GM19438 (cell line): ENCODE data around the gene NR6A1.

ENCODE experiments used
- ATAC-seq: cut with Tn5 transposase; IDR thresholded peaks from one replicate; pipeline ENCODE4 v1.9.1; 2021; ENCODE audit warnings: low read depth; ENCODE audit not compliant: unreplicated experiment

NR6A1 gene

GRCh38 chr9:124512806-124513204 lies 258.3 kb downstream of the NR6A1 start:
- ATAC-seq = no peak

- ATAC-seq = no peak
Observed at GRCh38 chr9:124511891-124512805, 259.0 kb downstream of the NR6A1 start.

- no peak for ATAC-seq
Observed at GRCh38 chr9:124511426-124511840, 259.7 kb downstream of the NR6A1 start.

- ATAC-seq = no peak
Observed at GRCh38 chr9:124510650-124511425, 260.3 kb downstream of the NR6A1 start.

- no peak for ATAC-seq
Observed at GRCh38 chr9:124507880-124508423, 263.2 kb downstream of the NR6A1 start.

GRCh38 chr9:124506931-124507879 lies 263.9 kb downstream of the NR6A1 start, which contains the start of gene NR5A1:
Gene NR5A1 (minus strand): TSS chr9:124507399. CDS start chr9:124503395, 4,004 bp downstream.
- ATAC-seq = no peak

GRCh38 chr9:124506433-124506832 lies 264.7 kb downstream of the NR6A1 start:
- no peak for ATAC-seq

- no peak for ATAC-seq
Observed at GRCh38 chr9:124505901-124506346, 265.2 kb downstream of the NR6A1 start.

GRCh38 chr9:124505006-124505900 lies 265.9 kb downstream of the NR6A1 start:
- ATAC-seq = no peak

- ATAC-seq = no peak
Observed at GRCh38 chr9:124504530-124505005, 266.5 kb downstream of the NR6A1 start.

- no peak for ATAC-seq
Observed at GRCh38 chr9:124503713-124504529, 267.2 kb downstream of the NR6A1 start.

- ATAC-seq = no peak
Observed at GRCh38 chr9:124502711-124503702, 268.1 kb downstream of the NR6A1 start.

GRCh38 chr9:124501771-124502320 lies 269.3 kb downstream of the NR6A1 start:
- ATAC-seq = no peak

- no peak for ATAC-seq
Observed at GRCh38 chr9:124500796-124501611, 270.1 kb downstream of the NR6A1 start.

- ATAC-seq = no peak
Observed at GRCh38 chr9:124500028-124500795, 270.9 kb downstream of the NR6A1 start.
